ENCODE measurements around the gene ELAPOR1.

DNA sequence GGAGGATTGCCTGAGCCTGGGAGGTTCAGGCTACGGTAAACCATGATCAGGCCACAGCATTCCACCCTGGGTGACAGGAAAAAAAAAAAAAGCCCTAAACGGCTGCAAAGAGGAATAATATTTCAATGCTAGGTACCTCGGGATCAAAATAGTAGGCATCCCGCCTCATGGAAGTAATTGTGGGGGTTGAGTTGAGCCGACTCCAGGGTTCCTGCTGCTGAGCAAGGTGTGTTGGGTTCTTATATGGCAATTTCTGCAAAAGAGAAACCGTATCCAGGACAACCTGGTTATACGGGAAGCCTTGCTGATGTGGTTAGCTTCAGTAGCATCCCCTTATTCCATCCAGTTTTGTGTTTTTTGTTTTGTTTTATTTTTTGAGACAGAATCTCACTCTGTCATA is 6.1 kb upstream of the ELAPOR1 start:
- TF ChIP-seq, protein P1, sequence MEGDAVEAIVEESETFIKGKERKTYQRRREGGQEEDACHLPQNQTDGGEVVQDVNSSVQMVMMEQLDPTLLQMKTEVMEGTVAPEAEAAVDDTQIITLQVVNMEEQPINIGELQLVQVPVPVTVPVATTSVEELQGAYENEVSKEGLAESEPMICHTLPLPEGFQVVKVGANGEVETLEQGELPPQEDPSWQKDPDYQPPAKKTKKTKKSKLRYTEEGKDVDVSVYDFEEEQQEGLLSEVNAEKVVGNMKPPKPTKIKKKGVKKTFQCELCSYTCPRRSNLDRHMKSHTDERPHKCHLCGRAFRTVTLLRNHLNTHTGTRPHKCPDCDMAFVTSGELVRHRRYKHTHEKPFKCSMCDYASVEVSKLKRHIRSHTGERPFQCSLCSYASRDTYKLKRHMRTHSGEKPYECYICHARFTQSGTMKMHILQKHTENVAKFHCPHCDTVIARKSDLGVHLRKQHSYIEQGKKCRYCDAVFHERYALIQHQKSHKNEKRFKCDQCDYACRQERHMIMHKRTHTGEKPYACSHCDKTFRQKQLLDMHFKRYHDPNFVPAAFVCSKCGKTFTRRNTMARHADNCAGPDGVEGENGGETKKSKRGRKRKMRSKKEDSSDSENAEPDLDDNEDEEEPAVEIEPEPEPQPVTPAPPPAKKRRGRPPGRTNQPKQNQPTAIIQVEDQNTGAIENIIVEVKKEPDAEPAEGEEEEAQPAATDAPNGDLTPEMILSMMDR (IDR thresholded peaks at IDR 0.05; ENCODE audit: insufficient read depth, low read length), result no peak
- TF ChIP-seq POLR2AphosphoS5 (IDR thresholded peaks at IDR 0.05; ENCODE audit: low read depth) (no peak), SPI1 (IDR thresholded peaks at IDR 0.05; ENCODE audit: borderline replicate concordance, low read depth) (no peak)

Measured in HL-60 (cell line).